ENCODE measurements around the gene IRF1. TPM values are rescaled to one million over a fixed set of nuclear protein-coding genes. Genes with fewer than 3 reads are reported as not detected.

IRF1 gene
- total and polyA plus RNA-seq, 2 of the 8 experiments (the other 6 are each of a cell fraction or from before 2014, with no cell fraction given) = 4.0 to 8.5 TPM

GRCh38 chr5:132454361-132454760 lies 36.2 kb downstream of the IRF1 start:
- Histone ChIP-seq H2BK20ac (ENCODE audit: low read length) (no peak overlapping the region), H2BK12ac (ENCODE audit: low read depth, low read length) (no peak overlapping the region), H4K5ac (ENCODE audit: insufficient read length, low read depth, low read length) (no peak overlapping the region), H3K9me3 (ENCODE audit: insufficient read depth in 2 of 2, low read depth in 1 of 2, low read length in 1 of 2) (no peaks in the 10 kb centered on the region), H3K79me2 (ENCODE audit: control insufficient read depth in 1 of 2, insufficient read depth in 2 of 2, low read length in 2 of 2) (no peaks in the 10 kb centered on the region), H2BK15ac (ENCODE audit: low read length) (no peak overlapping the region), H4K91ac (replicated peaks; ENCODE audit: insufficient read length, low read length) (no peak overlapping the region), H3K79me1 (ENCODE audit: low read depth, low read length) (no peaks in the 10 kb centered on the region; the same call in 1 of the 2 replicates), H4K8ac (ENCODE audit: extremely low read depth, insufficient read depth, low read length) (no peak overlapping the region), H2BK120ac (replicated peaks; ENCODE audit: low read depth, low read length) (no peak overlapping the region), H3K4me2 (ENCODE audit: insufficient read depth in 1 of 2, low read depth in 2 of 2, low read length in 2 of 2) (no peak overlapping the region), H3K4me3 (ENCODE audit: extremely low read depth in 1 of 4, insufficient read depth in 2 of 4, low read depth in 3 of 4, low read length in 4 of 4) (no peak overlapping the region), H2BK5ac (ENCODE audit: low read depth, low read length) (no peak overlapping the region), H3K14ac (ENCODE audit: insufficient read length) (no peak overlapping the region), H3K27me3 (replicated peaks in 1 of 4; ENCODE audit: control insufficient read depth in 3 of 4, extremely low read depth in 1 of 4, insufficient read depth in 3 of 4, low read length in 3 of 4) (peaks cover 0 to 1% (median 0%) of the 10 kb centered on the region in 4 experiments; a peak in 1 of 7 replicates), H2AFZ (ENCODE audit: low read length) (no peak overlapping the region), H3K27ac (ENCODE audit: low read depth, low read length) (no peak overlapping the region), H3K23ac (ENCODE audit: insufficient read length) (no peak overlapping the region), H3K4ac (replicated peaks; ENCODE audit: insufficient read length, low read depth, low read length) (no peak overlapping the region), H3K23me2 (ENCODE audit: low read depth, low read length) (no peaks in the 10 kb centered on the region), H3K9ac (replicated peaks in 1 of 4; ENCODE audit: extremely low read depth in 1 of 4, low read depth in 3 of 4, low read length in 3 of 4) (no peak overlapping the region), H3K36me3 (ENCODE audit: control insufficient read depth in 2 of 4, insufficient read depth in 4 of 4, low read length in 3 of 4) (no peaks in the 10 kb centered on the region), H3K56ac (replicated peaks; ENCODE audit: insufficient read length, low read depth, low read length) (no peak overlapping the region), H3K18ac (ENCODE audit: extremely low read depth, low read length) (peak overlapping the region; percentile 36; the same call in 1 of the 2 replicates), H3K4me1 (replicated peaks in 1 of 4; ENCODE audit: control insufficient read depth in 3 of 4, insufficient read depth in 4 of 4, low read length in 3 of 4) (peaks cover 3 to 20% (median 7%) of the 10 kb centered on the region in 4 experiments), H4K20me1 (replicated peaks in 1 of 2; ENCODE audit: control insufficient read depth in 1 of 2, insufficient read depth in 2 of 2, low read length in 2 of 2) (no peaks in the 10 kb centered on the region), H2AK5ac (ENCODE audit: low read depth, low read length) (no peak overlapping the region)
- ChIA-PET POLR2A (ENCODE audit: partially characterized antibody) (interaction anchor here (2.5 kb wide), 1 partner anchor 10 kb away, joined by 8 read pairs; no protein-coding TSS in a partner anchor), CTCF (ENCODE audit: partially characterized antibody) (interaction anchor here (0.6 to 4.7 kb wide), 12 partner anchors 9 to 58 kb away, joined by 3 to 21 read pairs (median 4); no protein-coding TSS in a partner anchor)
- WGBS, 2 experiments (ENCODE audit: extremely low coverage in 1 of 2, insufficient coverage in 1 of 2, insufficient read length in 1 of 2, insufficient replicate concordance in 2 of 2, low coverage in 1 of 2, low lambda C conversion rate in 2 of 2, missing lambda C conversion rate in 1 of 2) = 87% methylated on average over 2 of the region's 2 CpGs; no CpG with 5 or more reads in 1 of the 2 experiments
- DNase-seq (ENCODE audit: low read depth in 1 of 2, low spot score in 2 of 2) = no peak
- no peak for FAIRE-seq
- TF ChIP-seq BCL11A (IDR thresholded peaks at IDR 0.05; ENCODE audit: low read depth in 2 of 2, low read length in 2 of 2) = no peak

Measured in H1 (cell line).